ENCODE results near the gene KDM5B. TPM values are rescaled to one million over a fixed set of nuclear protein-coding genes. Genes with fewer than 3 reads are reported as not detected.
"Not testable (repeated sequence)": the region's sequence is repeated elsewhere in the genome, so short reads cannot be mapped to it uniquely, and the experiment has no call there.

KDM5B gene
- total RNA-seq, 1 experiment from 2014 or later: 33.3 TPM

DNA sequence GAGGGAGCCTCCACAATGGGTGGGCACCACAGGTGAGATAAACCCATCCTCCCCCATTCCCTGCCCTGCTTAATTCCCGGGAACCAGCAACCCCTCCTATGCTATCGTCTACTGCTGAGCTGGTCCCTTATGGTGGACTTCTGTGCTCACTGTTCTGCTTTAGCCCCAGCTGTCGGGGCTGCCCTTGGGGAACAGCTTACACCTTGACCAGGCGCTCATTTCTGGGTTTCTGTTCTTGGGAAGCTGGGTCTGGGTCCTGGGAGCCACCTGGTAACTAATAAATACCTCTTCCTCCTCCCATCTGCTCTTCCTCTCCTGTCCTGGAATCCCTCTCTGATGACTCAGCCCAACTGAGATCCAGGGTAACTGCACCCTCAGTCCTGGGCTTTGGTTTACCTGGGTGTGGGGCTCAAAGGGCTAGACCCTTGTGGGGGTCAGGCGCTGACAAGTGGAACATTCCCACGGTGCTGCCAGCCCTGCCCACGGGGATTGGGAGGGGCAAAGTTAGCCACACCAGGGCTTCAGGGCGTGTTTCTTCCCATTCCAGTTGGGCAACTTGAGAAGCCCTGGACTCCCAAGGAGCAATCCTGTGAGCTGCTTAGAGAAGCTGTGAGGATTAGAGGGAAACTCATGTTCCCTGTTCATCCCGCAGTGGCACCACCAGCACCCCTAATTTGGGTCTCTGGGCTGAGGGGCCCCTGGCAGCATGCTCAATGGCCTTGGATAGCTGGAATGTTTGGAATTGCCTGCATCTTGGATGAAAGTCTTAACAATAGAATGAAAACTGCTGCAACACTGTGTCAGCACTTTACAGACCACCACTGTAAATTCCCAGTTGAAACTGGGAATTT lies 4.2 kb upstream of the KDM5B start:
- DNase-seq (ENCODE audit: low read depth): no peak

DNA sequence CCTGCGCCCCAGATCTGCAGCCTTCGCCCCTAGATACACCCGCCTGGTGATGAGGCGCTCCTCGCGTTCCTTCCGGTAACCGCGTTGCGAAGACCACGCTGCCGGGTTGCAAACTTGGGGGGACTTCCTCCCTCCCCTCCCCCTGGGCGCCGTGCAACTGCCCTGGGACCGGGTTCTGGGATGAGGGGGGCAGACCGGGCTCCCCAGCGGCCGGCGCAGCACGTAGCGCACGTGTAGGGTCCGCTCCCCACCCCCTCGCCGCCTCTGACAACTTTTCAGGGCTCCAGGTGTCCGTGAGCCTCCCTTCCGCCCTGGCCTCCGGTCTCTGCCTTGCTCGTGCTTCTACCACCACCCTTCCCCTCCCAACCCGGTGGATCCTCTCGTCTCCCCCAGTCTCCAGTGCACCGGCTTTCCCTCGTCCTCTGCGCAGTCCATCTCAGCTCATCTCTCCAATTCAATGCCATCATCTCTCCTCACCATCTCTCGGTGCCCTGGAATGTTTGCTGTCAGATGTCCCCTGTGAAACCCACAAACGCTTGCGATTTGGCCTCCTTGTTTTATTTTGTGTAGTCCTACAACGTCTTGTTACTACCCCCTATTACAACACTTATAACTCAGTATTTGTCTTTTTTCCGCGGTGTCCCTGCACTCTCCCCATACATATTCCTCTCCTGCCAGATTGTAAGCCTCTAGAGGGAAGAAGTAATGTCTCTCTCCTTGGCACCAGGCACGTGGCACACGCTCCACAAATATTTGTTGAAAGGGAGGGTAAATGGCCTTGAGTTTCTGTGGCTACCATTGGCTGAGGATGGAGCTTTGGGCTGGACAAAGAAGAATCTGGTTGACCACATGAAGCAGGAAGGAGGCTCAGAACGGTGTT lies 3.3 kb upstream of the KDM5B start:
- no peak for DNase-seq (ENCODE audit: low read depth)

DNA sequence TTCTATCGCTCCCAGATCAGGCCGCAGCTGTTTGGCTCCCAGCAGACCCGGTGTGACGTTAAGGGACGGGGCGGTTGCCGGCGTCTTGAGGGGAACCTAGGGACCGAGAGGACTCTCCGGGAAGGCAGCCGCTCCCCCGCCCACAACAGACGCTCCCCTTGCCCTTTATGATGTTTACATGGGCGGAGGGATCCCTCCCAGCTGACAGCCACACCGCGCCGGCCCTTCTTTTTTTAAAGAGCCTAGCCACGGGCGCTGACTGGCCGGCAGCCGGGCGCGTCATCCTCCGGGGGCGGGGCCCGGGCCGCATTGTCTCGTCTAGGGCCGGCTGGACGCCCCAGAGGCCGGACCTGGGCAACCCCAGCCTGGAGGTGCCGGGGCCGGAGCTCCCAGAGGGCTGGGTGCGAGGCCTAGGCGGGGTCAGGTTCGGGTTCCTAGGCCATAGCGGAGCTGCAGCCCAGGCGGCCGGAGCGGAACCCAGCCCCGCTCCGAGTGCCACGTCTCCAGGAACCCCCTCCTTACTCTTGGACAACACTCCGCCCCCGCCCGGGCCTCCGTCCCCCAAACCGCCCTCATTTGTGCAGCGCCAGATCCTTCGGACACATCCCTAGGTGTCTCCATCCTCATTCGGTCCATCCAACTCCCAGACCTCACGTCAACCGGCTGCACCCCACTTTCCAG lies 2.5 kb upstream of the KDM5B start, which contains the start of gene PCAT6:
Gene PCAT6 (plus strand): TSS at position 340 of the 681 bp plus-strand sequence.
- DNase-seq (ENCODE audit: low read depth): peak; percentile 96

DNA sequence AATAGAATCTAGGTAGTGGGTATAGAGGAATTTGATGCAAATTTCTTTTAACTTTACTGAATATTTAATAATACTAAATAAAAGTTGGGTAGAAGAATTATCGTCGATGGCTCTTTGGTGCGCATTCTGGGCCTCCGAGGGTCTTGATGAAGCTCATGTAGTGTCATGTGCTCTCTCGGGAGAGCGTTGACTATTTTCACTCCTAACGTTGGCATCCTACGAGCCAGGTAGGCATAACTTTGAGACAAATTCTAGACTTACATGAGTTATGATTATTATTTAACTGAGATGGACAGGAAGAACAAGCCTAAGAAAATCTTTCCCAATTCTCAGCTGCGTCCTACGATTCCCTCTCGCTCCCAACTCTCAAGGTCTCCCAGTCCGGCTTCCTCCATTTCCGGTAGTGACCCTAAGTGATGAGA lies 2.0 kb upstream of the KDM5B start:
- no peak for DNase-seq (ENCODE audit: low read depth)

- DNase-seq (ENCODE audit: low read depth): no peak
These were observed 1.5 kb upstream of the KDM5B start for GRCh38 chr1:202809597-202810159.

- DNase-seq (ENCODE audit: low read depth): peak; percentile 28
These were observed 733 bp downstream of the KDM5B start for GRCh38 chr1:202807451-202807925.

DNA sequence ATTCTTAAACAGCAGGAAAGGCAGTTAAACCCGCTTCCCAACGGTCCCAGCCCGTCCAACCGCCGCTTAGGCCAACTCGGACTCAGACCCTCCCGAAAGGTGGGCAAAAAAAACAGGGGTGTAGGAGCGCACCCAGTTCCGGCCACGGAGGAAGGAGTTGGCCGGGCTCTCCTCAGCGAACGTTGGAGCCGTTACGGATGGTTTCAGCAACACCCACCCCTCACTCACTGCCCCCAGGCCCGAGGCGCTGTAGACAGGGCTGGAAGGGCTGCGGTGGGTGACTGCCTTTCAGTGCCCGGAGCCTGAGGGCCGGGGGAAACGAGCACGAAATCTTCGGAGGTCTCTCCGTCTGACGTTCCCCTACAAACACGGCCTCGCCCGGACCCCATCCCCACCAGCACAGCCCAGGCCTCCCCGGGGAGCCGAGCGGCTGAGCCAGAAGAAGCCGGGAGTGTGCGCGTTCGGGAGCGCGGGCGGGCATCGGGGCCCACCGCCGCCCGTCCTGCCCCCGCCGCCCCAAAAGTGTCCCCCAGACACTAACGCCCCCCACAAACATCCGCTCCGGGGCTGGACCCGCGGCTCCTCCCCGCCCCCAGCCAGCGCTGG lies 1.3 kb downstream of the KDM5B start:
- no peak for DNase-seq (ENCODE audit: low read depth)

DNA sequence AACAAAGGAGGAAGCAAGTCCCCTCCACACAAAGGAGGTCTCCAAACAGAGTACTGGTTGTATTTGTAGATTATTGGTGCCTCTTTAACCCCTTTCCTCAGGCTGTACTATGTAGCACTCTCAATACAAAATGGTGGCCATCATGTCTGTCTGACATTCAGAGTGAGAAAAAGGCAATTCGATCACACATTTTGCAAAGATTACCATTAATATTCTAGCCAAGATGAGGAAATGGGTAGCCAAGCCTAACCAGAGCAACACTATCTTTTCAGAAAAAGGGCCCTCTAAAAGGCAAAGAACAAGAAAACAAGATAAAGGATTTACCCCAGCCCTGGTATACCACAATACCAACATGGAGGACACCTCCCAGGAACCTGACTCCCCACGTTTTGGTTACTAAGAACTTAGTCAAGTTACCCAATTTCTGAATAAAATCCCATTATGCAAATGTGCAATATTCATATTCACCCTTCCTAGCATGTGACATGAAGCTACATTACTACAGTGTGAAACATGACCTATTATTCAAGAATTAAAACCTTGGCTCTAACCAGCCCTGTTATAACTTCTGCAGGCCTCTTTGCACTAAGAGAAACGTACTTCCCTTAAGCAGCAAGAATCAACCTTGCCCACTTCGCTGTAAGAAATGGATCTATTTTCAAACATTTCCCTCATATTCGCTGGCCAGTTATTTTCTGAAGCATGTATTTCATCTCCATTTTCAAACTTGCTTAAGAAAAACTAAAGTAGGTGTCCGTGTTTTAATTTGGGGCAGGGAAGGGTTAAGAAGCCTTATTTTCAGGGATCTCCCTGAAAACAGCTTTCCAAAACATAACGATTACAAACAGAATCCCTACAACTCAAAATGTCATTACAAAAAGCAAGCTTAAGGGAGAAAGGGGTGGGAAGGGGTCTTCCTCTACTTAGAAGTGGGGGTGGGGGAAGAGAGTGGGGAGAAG lies 2.1 kb downstream of the KDM5B start:
- no peak for DNase-seq (ENCODE audit: low read depth)

DNA sequence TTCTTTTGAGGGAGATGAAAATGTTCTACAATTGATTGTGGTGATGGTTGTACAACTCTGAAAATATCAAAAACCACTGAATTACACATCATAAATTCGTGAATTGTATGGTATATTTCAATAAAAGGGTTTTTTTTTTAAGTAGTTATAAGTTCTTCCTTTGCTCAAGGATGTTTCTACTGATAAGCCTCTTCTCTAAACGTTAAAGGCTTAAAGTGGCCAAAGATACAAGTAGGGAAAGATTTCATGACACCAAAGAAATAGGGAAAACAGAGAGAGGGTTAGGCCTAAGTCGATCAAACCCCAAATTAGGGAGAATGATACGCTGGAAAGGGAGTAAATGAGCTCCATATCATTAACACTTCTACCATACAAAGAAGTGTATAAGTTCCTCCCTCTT lies 4.1 kb downstream of the KDM5B start:
- DNase-seq (ENCODE audit: low read depth): no peak

DNA sequence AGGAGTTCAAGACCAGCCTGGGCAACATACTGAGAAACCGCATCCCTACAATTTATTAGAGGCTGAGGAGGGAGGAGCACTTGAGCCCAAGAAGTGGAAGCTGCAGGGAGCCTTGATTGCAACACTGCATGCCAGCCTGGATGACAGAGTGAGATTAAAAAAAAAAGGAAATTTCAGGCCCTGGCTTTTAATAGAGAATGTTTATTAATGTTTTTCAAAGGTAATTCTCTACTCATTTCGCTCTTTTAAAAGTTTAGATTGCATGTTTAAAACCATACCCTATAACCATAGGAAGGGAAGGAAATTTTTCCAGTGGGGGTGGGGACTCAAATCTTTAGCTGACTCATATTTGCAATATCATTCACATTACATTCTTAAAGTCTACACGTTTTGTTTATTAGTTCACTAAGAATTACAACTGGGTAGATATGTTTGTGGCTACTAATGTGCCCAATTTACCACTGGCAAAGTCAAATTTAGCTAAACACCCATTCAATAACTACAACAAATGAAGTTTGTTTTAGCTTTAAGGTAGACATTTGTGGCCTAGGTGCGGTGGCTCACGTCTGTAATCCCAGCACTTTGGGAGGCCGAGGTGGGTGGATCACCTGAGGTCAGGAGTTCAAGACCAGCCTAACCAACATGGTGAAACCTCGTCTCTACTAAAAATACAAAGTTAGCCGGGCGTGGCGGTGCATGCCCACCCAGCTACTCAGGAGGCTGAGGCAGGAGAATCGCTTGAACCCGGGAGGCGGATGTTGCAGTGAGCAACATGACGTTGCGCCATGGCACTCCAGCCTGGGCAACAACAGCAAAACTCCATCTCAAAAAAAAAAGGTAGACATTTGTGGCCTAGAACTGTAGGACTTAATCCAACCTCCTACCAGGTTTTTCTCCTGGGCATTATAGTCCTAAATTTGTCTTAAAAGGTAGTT lies 5.0 kb downstream of the KDM5B start:
- DNase-seq (ENCODE audit: low read depth): no peak

- DNase-seq (ENCODE audit: low read depth): no peak
These were observed 6.2 kb downstream of the KDM5B start for GRCh38 chr1:202802034-202802433.

- no peak for DNase-seq (ENCODE audit: low read depth)
These were observed 7.0 kb downstream of the KDM5B start for GRCh38 chr1:202801175-202801574.

- DNase-seq (ENCODE audit: low read depth): no peak
These were observed 7.5 kb downstream of the KDM5B start for GRCh38 chr1:202800742-202801141.

DNA sequence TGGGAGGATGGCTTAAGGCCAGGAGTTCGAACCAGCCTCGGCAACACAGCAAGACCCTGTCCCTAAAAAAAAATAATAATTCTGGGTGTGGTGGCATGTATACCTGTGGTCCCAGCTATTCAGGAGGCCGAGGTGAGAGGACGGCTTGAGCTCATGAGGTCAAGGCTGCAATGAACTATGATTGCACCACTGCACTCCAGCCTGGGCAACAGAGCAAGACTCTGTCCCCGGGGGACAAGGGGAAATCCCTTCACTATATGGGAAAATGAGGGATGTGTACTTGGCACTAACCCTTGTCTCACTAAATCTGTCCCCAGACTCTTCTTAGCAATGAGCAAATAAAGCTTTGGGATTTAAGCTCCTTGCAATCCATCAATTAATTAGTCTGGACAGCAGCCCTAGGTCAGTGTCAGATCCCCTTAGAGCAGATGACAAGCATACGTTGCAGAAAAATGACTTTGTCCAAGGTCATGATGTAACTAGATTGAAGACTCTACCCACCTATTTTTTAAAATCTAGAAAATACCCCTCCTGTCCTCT lies 9.4 kb downstream of the KDM5B start:
- no peak for DNase-seq (ENCODE audit: low read depth)

DNA sequence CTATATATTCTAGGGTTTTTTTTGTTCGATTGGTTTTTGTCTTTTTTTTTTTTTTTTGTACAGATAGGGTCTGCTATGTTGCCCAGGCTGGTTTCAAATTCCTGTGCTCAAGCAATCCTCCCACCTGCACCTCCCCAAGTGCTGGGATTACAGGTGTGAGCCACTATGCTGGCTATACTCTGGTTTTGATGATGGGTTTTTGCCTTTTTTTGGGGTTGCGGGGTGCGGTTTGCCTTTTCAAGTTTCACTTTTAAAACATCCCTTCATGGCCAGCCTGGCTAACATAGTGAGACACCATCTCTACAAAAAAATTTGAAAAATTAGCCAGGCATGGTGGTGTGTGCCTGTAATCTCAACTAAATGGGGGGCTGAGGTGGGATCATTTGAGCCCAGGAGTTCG lies 10.0 kb downstream of the KDM5B start:
- DNase-seq (ENCODE audit: low read depth): no peak

GRCh38 chr1:202796670-202797069 lies 11.6 kb downstream of the KDM5B start:
- DNase-seq (ENCODE audit: low read depth): no peak

DNA sequence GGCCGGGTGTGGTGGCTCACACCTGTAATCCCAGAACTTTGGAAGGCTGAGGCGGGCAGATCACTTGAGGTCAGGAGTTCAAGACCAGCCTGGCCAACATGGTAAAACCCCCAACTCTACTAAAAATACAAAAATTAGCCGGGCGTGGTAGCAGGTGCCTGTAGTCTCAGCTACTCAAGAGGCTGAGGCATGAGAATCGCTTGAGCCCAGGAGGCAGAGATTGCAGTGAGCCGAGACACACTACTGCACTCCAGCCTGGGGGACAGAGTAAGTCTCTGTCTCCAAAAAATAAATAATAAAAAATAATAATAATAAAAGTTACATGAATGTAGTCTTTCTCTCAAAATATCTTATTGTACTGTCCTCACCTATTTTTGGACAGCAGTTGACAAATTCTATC lies 13.3 kb downstream of the KDM5B start:
- not testable (repeated sequence) for DNase-seq (ENCODE audit: low read depth)

- peak; percentile 42 for DNase-seq (ENCODE audit: low read depth)
These were observed 14.0 kb downstream of the KDM5B start for GRCh38 chr1:202794051-202794740.

Data from RPMI7951 (cell line).